CD8-positive, alpha-beta memory T cell (primary cell): ENCODE measurements around the gene RHOJ. TPM values are rescaled to one million over a fixed set of nuclear protein-coding genes. Genes with fewer than 3 reads are reported as not detected.
"Not testable (repeated sequence)": the region's sequence is repeated elsewhere in the genome, so short reads cannot be mapped to it uniquely, and the experiment has no call there.

ENCODE experiments used
- CTCF ChIA-PET: fragments of 350-600 bp; sonication (Branson Sonifier 250); formaldehyde crosslinking; loops from one replicate; lab custom pipeline; 2021; ENCODE audit warnings: antibody characterized with exemption; lab: Charles Lee
- POLR2A ChIA-PET: fragments of 350-600 bp; sonication (Branson Sonifier 250); formaldehyde crosslinking; loops from one replicate; lab custom pipeline; 2021; ENCODE audit warnings: antibody characterized with exemption; lab: Charles Lee
- DNase-seq, 5 donors: peaks; one replicate each; pipeline versions ENCODE4 v3.0.0 to v3.0.0-alpha.2; 2020 to 2022; ENCODE audit warnings: mixed read lengths in 1 of 5
- H3K27ac ChIP-seq: one replicate; pipeline ENCODE4 v1.7.0; 2013; ENCODE audit warnings: low read depth, mild to moderate bottlenecking, low read length, moderate library complexity
- H3K27me3 ChIP-seq: 2 replicates; pipeline ENCODE4 v1.7.0; 2013; ENCODE audit warnings: low read length, mild to moderate bottlenecking; ENCODE audit not compliant: insufficient read depth, poor library complexity, severe bottlenecking
- H3K36me3 ChIP-seq: 2 replicates; pipeline ENCODE4 v1.7.0; 2013; ENCODE audit warnings: mild to moderate bottlenecking, low read length, moderate library complexity; ENCODE audit not compliant: insufficient read depth
- H3K4me1 ChIP-seq: 2 replicates; pipeline ENCODE4 v1.7.0; 2013; ENCODE audit warnings: mild to moderate bottlenecking, low read length, moderate library complexity; ENCODE audit not compliant: insufficient read depth
- H3K4me3 ChIP-seq: 2 replicates; pipeline ENCODE4 v1.7.0; 2013; ENCODE audit warnings: mild to moderate bottlenecking, low read length
- H3K9me3 ChIP-seq: 2 replicates; pipeline ENCODE4 v1.7.0; 2013; ENCODE audit warnings: mild to moderate bottlenecking, low read length
- H3K27ac Mint-ChIP-seq, 8 donors: one replicate each; pipeline ENCODE4 v1.8.0; 2020 to 2021; ENCODE audit warnings: mixed read lengths in 8 of 8, mild to moderate bottlenecking in 6 of 8, inconsistent platforms in 3 of 8, moderate library complexity in 3 of 8
- H3K27me3 Mint-ChIP-seq, 2 donors: one replicate each; pipeline ENCODE4 v1.8.0; 2020 to 2021; ENCODE audit warnings: mixed read lengths in 2 of 2, mild to moderate bottlenecking in 1 of 2, moderate library complexity in 1 of 2
- H3K36me3 Mint-ChIP-seq, 3 donors: one replicate each; pipeline ENCODE4 v1.8.0; 2020 to 2021; ENCODE audit warnings: mixed read lengths in 3 of 3, inconsistent platforms in 1 of 3, mild to moderate bottlenecking in 1 of 3
- H3K4me1 Mint-ChIP-seq, 3 donors: one replicate each; pipeline ENCODE4 v1.8.0; 2020 to 2021; ENCODE audit warnings: mixed read lengths in 3 of 3, inconsistent platforms in 1 of 3, mild to moderate bottlenecking in 1 of 3
- H3K4me3 Mint-ChIP-seq, 7 donors: one replicate each; pipeline ENCODE4 v1.8.0; 2020 to 2021; ENCODE audit warnings: mixed read lengths in 7 of 7, mild to moderate bottlenecking in 6 of 7, moderate library complexity in 4 of 7, inconsistent platforms in 2 of 7
- H3K9me3 Mint-ChIP-seq, 5 donors: one replicate each; pipeline ENCODE4 v1.8.0; 2020 to 2022; ENCODE audit warnings: mixed read lengths in 5 of 5, mild to moderate bottlenecking in 3 of 5, moderate library complexity in 2 of 5, inconsistent platforms in 1 of 5
- polyA plus RNA-seq: library from polyadenylated mRNA; unstranded; fragments of 300-500 nt; fragmentation: Illumina TruSeq; gene quantifications from one replicate; pipeline ENCODE4 v1.2.3, GENCODE V29; 2021
- total RNA-seq, 2 experiments: library from RNA; stranded (reverse); gene quantifications; one replicate each; pipeline ENCODE4 v1.2.3, GENCODE V29; 2021

Gene RHOJ
- total RNA-seq (not detected), polyA plus RNA-seq (not detected)

- no peak for DNase-seq
- Mint-ChIP-seq H3K27me3 (peaks cover 3 to 17% of the 10 kb centered on the region in 2 donors), H3K9me3 (no peaks in the 10 kb centered on the region), H3K4me3 (no peak within 1 kb of the TSS), H3K36me3 (no peaks in the 10 kb centered on the region), H3K27ac (no peak within 1 kb of the TSS), H3K4me1 (no peaks in the 10 kb centered on the region)
- Histone ChIP-seq H3K4me1 (no peaks in the 10 kb centered on the region), H3K27ac (no peak within 1 kb of the TSS), H3K9me3 (no peaks in the 10 kb centered on the region), H3K4me3 (no peak within 1 kb of the TSS), H3K36me3 (no peaks in the 10 kb centered on the region), H3K27me3 (peaks cover 6% of the 10 kb centered on the region)
- ChIA-PET POLR2A (no interaction called here), CTCF (no interaction called here)
Observed at GRCh38 chr14:63204407-63205043, at the start of gene RHOJ. RHOJ (plus strand) TSS chr14:63204443; CDS start chr14:63204870, 427 bp downstream.

GRCh38 chr14:63155511-63156185 is 48.6 kb upstream of the RHOJ start:
- peaks cover 0 to 1% of the 10 kb centered on the region in 2 donors for H3K27me3 Mint-ChIP-seq
- no peaks in the 10 kb centered on the region for H3K4me1 Mint-ChIP-seq
- ChIA-PET CTCF (no interaction called here), POLR2A (no interaction called here)
- no peak overlapping the region for H3K27ac Mint-ChIP-seq
- Histone ChIP-seq H3K4me1 (no peaks in the 10 kb centered on the region), H3K4me3 (no peak overlapping the region), H3K9me3 (no peaks in the 10 kb centered on the region), H3K27me3 (peaks cover 4% of the 10 kb centered on the region), H3K36me3 (no peaks in the 10 kb centered on the region), H3K27ac (no peak overlapping the region)
- DNase-seq = no peak
- H3K4me3 Mint-ChIP-seq = no peak overlapping the region
- peaks cover 0 to 2% (median 0%) of the 10 kb centered on the region in 5 donors for H3K9me3 Mint-ChIP-seq
- H3K36me3 Mint-ChIP-seq = no peaks in the 10 kb centered on the region

- Histone ChIP-seq H3K36me3 (no peaks in the 10 kb centered on the region), H3K9me3 (no peaks in the 10 kb centered on the region), H3K4me3 (no peak overlapping the region), H3K27me3 (peaks cover 4% of the 10 kb centered on the region), H3K4me1 (no peaks in the 10 kb centered on the region), H3K27ac (no peak overlapping the region)
- ChIA-PET CTCF (no interaction called here), POLR2A (no interaction called here)
- no peak overlapping the region for H3K27ac Mint-ChIP-seq
- no peaks in the 10 kb centered on the region for H3K4me1 Mint-ChIP-seq
- no peak overlapping the region for H3K4me3 Mint-ChIP-seq
- H3K9me3 Mint-ChIP-seq = peaks cover 0 to 2% (median 0%) of the 10 kb centered on the region in 5 donors
- H3K27me3 Mint-ChIP-seq = peaks cover 0 to 1% of the 10 kb centered on the region in 2 donors
- DNase-seq = no peak
- no peaks in the 10 kb centered on the region for H3K36me3 Mint-ChIP-seq
Observed at GRCh38 chr14:63157195-63157594, 47.0 kb upstream of the RHOJ start.

GRCh38 chr14:63163306-63163705 is 40.9 kb upstream of the RHOJ start:
- Histone ChIP-seq H3K27ac (no peak overlapping the region), H3K27me3 (peaks cover 4% of the 10 kb centered on the region), H3K4me1 (no peaks in the 10 kb centered on the region), H3K36me3 (no peaks in the 10 kb centered on the region), H3K4me3 (no peak overlapping the region), H3K9me3 (no peaks in the 10 kb centered on the region)
- no peaks in the 10 kb centered on the region for H3K27me3 Mint-ChIP-seq
- H3K27ac Mint-ChIP-seq = no peak overlapping the region
- ChIA-PET POLR2A (no interaction called here), CTCF (no interaction called here)
- H3K9me3 Mint-ChIP-seq = peaks cover 0 to 6% (median 4%) of the 10 kb centered on the region in 5 donors
- H3K4me1 Mint-ChIP-seq = no peaks in the 10 kb centered on the region
- DNase-seq = no peak
- H3K36me3 Mint-ChIP-seq = no peaks in the 10 kb centered on the region
- H3K4me3 Mint-ChIP-seq = no peak overlapping the region

GRCh38 chr14:63164108-63164683 is 40.0 kb upstream of the RHOJ start:
- Mint-ChIP-seq H3K9me3 (peaks cover 0 to 6% (median 4%) of the 10 kb centered on the region in 5 donors), H3K27ac (no peak overlapping the region), H3K36me3 (no peaks in the 10 kb centered on the region), H3K27me3 (no peaks in the 10 kb centered on the region), H3K4me3 (no peak overlapping the region), H3K4me1 (no peaks in the 10 kb centered on the region)
- ChIA-PET POLR2A (no interaction called here), CTCF (no interaction called here)
- Histone ChIP-seq H3K9me3 (no peaks in the 10 kb centered on the region), H3K27me3 (peaks cover under 1% of the 10 kb centered on the region), H3K4me1 (no peaks in the 10 kb centered on the region), H3K27ac (no peak overlapping the region), H3K36me3 (no peaks in the 10 kb centered on the region), H3K4me3 (no peak overlapping the region)
- no peak for DNase-seq

GRCh38 chr14:63165267-63165666 is 39.0 kb upstream of the RHOJ start:
- H3K36me3 ChIP-seq, H3K9me3 ChIP-seq, DNase-seq, H3K27ac ChIP-seq, H3K4me3 Mint-ChIP-seq, CTCF ChIA-PET, H3K27me3 Mint-ChIP-seq, H3K4me1 Mint-ChIP-seq, H3K27ac Mint-ChIP-seq, H3K4me1 ChIP-seq, H3K36me3 Mint-ChIP-seq, POLR2A ChIA-PET, H3K4me3 ChIP-seq, H3K27me3 ChIP-seq, H3K9me3 Mint-ChIP-seq: not testable (repeated sequence)

- H3K36me3 Mint-ChIP-seq = no peaks in the 10 kb centered on the region
- ChIA-PET POLR2A (no interaction called here), CTCF (no interaction called here)
- H3K27me3 Mint-ChIP-seq = peaks cover 0 to 4% of the 10 kb centered on the region in 2 donors
- H3K27ac Mint-ChIP-seq = no peak overlapping the region
- no peak overlapping the region for H3K27ac ChIP-seq
- no peak overlapping the region for H3K4me3 Mint-ChIP-seq
- peaks cover 0 to 8% (median 6%) of the 10 kb centered on the region in 5 donors for H3K9me3 Mint-ChIP-seq
- no peaks in the 10 kb centered on the region for H3K4me1 Mint-ChIP-seq
- no peaks in the 10 kb centered on the region for H3K9me3 ChIP-seq
- no peak for DNase-seq
- H3K4me1 ChIP-seq = no peaks in the 10 kb centered on the region
- H3K36me3 ChIP-seq = no peaks in the 10 kb centered on the region
- no peaks in the 10 kb centered on the region for H3K27me3 ChIP-seq
- H3K4me3 ChIP-seq = no peak overlapping the region
Observed at GRCh38 chr14:63167044-63167443, 37.2 kb upstream of the RHOJ start.

GRCh38 chr14:63174760-63175191 is 29.5 kb upstream of the RHOJ start:
- no peak for DNase-seq
- ChIA-PET CTCF (no interaction called here), POLR2A (no interaction called here)
- no peaks in the 10 kb centered on the region for H3K9me3 ChIP-seq
- no peaks in the 10 kb centered on the region for H3K36me3 ChIP-seq
- H3K27ac ChIP-seq = no peak overlapping the region
- no peaks in the 10 kb centered on the region for H3K4me1 Mint-ChIP-seq
- no peaks in the 10 kb centered on the region for H3K27me3 ChIP-seq
- H3K27ac Mint-ChIP-seq = no peak overlapping the region
- peaks cover 2 to 4% of the 10 kb centered on the region in 2 donors for H3K27me3 Mint-ChIP-seq
- H3K4me1 ChIP-seq = no peaks in the 10 kb centered on the region
- no peaks in the 10 kb centered on the region for H3K36me3 Mint-ChIP-seq
- H3K4me3 Mint-ChIP-seq = no peak overlapping the region
- H3K9me3 Mint-ChIP-seq = peaks cover 0 to 2% (median 0%) of the 10 kb centered on the region in 5 donors
- H3K4me3 ChIP-seq = no peak overlapping the region
